Common myeloid progenitor, CD34-positive (primary cell): ENCODE measurements around the gene HOOK2.

Experiments
- CTCF ChIA-PET: fragments of 350-600 bp; sonication (Branson Sonifier 250); formaldehyde crosslinking; loops from one replicate; lab custom pipeline; 2021; ENCODE audit warnings: antibody characterized with exemption; lab: Charles Lee
- POLR2A ChIA-PET: fragments of 350-600 bp; sonication (Branson Sonifier 250); formaldehyde crosslinking; loops from one replicate; lab custom pipeline; 2021; ENCODE audit warnings: antibody characterized with exemption; lab: Charles Lee
- DNase-seq, 3 donors: peaks; one replicate each; pipeline versions ENCODE4 v3.0.0 to v3.0.0-alpha.2; 2013
- H3K27ac ChIP-seq, 2 experiments: 1 replicate in 1 of 2; 2 replicates in 1 of 2; pipeline ENCODE4 v1.7.0; 2013; ENCODE audit warnings: inconsistent platforms in 2 of 2, low read length in 2 of 2, mild to moderate bottlenecking in 2 of 2, low read depth in 1 of 2, moderate library complexity in 1 of 2; ENCODE audit not compliant: severe bottlenecking in 2 of 2, insufficient read depth in 1 of 2, poor library complexity in 1 of 2
- H3K27me3 ChIP-seq, 5 experiments: replicated peaks in 2 of 5; 1 replicate in 3 of 5; 2 replicates in 2 of 5; pipeline versions ENCODE4 v1.6.1 to v1.7.0; 2013; ENCODE audit warnings: low read length in 4 of 5, mild to moderate bottlenecking in 2 of 5, moderate library complexity in 2 of 5, inconsistent platforms in 1 of 5; ENCODE audit not compliant: insufficient read depth in 5 of 5, control insufficient read depth in 4 of 5
- H3K36me3 ChIP-seq, 4 experiments: 1 replicate in 2 of 4; 2 replicates in 2 of 4; pipeline versions ENCODE4 v1.6.1 to v1.7.0; 2013; ENCODE audit warnings: low read length in 3 of 4, control low read depth in 1 of 4, mild to moderate bottlenecking in 1 of 4; ENCODE audit not compliant: control insufficient read depth in 4 of 4, insufficient read depth in 4 of 4
- H3K4me1 ChIP-seq, 4 experiments: 1 replicate in 3 of 4; 2 replicates in 1 of 4; pipeline versions ENCODE4 v1.6.1 to v1.7.1; 2013; ENCODE audit warnings: low read length in 3 of 4, mild to moderate bottlenecking in 3 of 4, control low read depth in 1 of 4, inconsistent platforms in 1 of 4, moderate library complexity in 1 of 4; ENCODE audit not compliant: control insufficient read depth in 4 of 4, insufficient read depth in 4 of 4; ENCODE audit errors: control extremely low read depth in 1 of 4
- H3K4me3 ChIP-seq, 7 experiments: 1 replicate in 4 of 7; 2 replicates in 3 of 7; pipeline versions ENCODE4 v1.5.1 to v1.7.0; 2013; ENCODE audit warnings: mild to moderate bottlenecking in 7 of 7, low read length in 6 of 7, moderate library complexity in 6 of 7, inconsistent platforms in 2 of 7, low read depth in 2 of 7, control low read depth in 1 of 7; ENCODE audit not compliant: insufficient read depth in 4 of 7, control insufficient read depth in 1 of 7; ENCODE audit errors: extremely low read depth in 1 of 7
- H3K9me3 ChIP-seq, 5 experiments: 1 replicate in 4 of 5; 2 replicates in 1 of 5; pipeline versions ENCODE4 v1.6.1 to v1.7.1; 2013; ENCODE audit warnings: low read length in 4 of 5, mild to moderate bottlenecking in 2 of 5, inconsistent platforms in 1 of 5, low read depth in 1 of 5, moderate library complexity in 1 of 5; ENCODE audit not compliant: control insufficient read depth in 4 of 5, insufficient read depth in 2 of 5; ENCODE audit errors: control extremely low read depth in 1 of 5
- WGBS: methylation state at CpG from one replicate; pipeline ENCODE4 v1.1.5; 2013; ENCODE audit not compliant: insufficient coverage; 5-methylcytosine and 5-hydroxymethylcytosine counted together

Gene HOOK2

GRCh38 chr19:12804051-12804450, 28.7 kb upstream of the HOOK2 start:
- POLR2A ChIA-PET = no interaction called here
- Histone ChIP-seq H3K9me3 (no peaks in the 10 kb centered on the region), H3K27ac (no peak overlapping the region), H3K4me3 (no peak overlapping the region), H3K27me3 (peaks cover 0 to 3% (median 0%) of the 10 kb centered on the region in 5 experiments), H3K4me1 (peaks cover 0 to 39% (median 37%) of the 10 kb centered on the region in 4 experiments), H3K36me3 (peaks cover 0 to 19% (median 9%) of the 10 kb centered on the region in 4 experiments)
- 96% methylated on average over 21 of the region's 26 CpGs for WGBS
- no peak for DNase-seq
- CTCF ChIA-PET = interaction anchor here (1.0 to 15.3 kb wide), 3 partner anchors 11 to 44 kb away, joined by 3 to 612 read pairs (median 9); partner anchors contain the start of gene HOOK2

GRCh38 chr19:12802267-12803106, 27.1 kb upstream of the HOOK2 start:
- Histone ChIP-seq H3K27me3 (peaks cover 0 to 3% (median 0%) of the 10 kb centered on the region in 5 experiments), H3K36me3 (peaks cover 0 to 13% (median 6%) of the 10 kb centered on the region in 4 experiments), H3K4me3 (peak overlapping the region; percentile 65 to 97 (median 83)), H3K4me1 (peaks cover 0 to 39% (median 37%) of the 10 kb centered on the region in 4 experiments), H3K9me3 (no peaks in the 10 kb centered on the region), H3K27ac (no peak overlapping the region)
- CTCF ChIA-PET = interaction anchor here (0.7 to 15.3 kb wide), 6 partner anchors 20 to 47 kb away, joined by 3 to 612 read pairs (median 4); partner anchors contain the start of gene HOOK2
- POLR2A ChIA-PET = interaction anchor here (0.5 to 1.5 kb wide), 3 partner anchors 9 to 25 kb away, joined by 3 to 8 read pairs (median 5); no protein-coding TSS in a partner anchor
- DNase-seq = no peak
- 52% methylated on average over 15 of the region's 22 CpGs for WGBS

- no peaks in the 10 kb centered on the region for H3K9me3 ChIP-seq
- peaks cover 0 to 33% (median 29%) of the 10 kb centered on the region in 4 experiments for H3K4me1 ChIP-seq
- peak within 1 kb of the TSS in 1 of 2 experiments; percentile 74 for H3K27ac ChIP-seq
- peaks cover 0 to 3% (median 0%) of the 10 kb centered on the region in 5 experiments for H3K27me3 ChIP-seq
- ChIA-PET CTCF (interaction anchor here (0.7 to 15.3 kb wide), 6 partner anchors 21 to 48 kb away, joined by 3 to 612 read pairs (median 4); partner anchors contain the start of gene HOOK2), POLR2A (interaction anchor here (0.5 to 1.5 kb wide), 3 partner anchors 8 to 24 kb away, joined by 3 to 8 read pairs (median 5); no protein-coding TSS in a partner anchor)
- peaks cover 0 to 13% (median 6%) of the 10 kb centered on the region in 4 experiments for H3K36me3 ChIP-seq
- peak in 2 of 3 donors; percentile 86 to 88 for DNase-seq
- under 1% methylated on average over 76 of the region's 78 CpGs for WGBS
- H3K4me3 ChIP-seq = peak within 1 kb of the TSS; percentile 65 to 97 (median 83)
These were observed 26.3 kb upstream of the HOOK2 start, which contains the start of the genes PRDX2 and THSD8 for GRCh38 chr19:12801466-12802266. TSS of gene PRDX2 (minus strand) at chr19:12801800. CDS start at chr19:12801261, 539 bp downstream. TSS of gene THSD8 (plus strand) at chr19:12802069. CDS start at chr19:12802072, 3 bp downstream.

- ChIA-PET POLR2A (interaction anchor here (1.2 to 1.5 kb wide), 2 partner anchors 8 to 23 kb away, joined by 5 to 8 read pairs; no protein-coding TSS in a partner anchor), CTCF (interaction anchor here (3.5 to 15.3 kb wide), 2 partner anchors 32 to 46 kb away, joined by 12 to 612 read pairs; partner anchors contain the start of gene HOOK2)
- DNase-seq = peak in 1 of 3 donors; percentile 17
- H3K4me1 ChIP-seq = peaks cover 0 to 35% (median 29%) of the 10 kb centered on the region in 4 experiments
- H3K27ac ChIP-seq = peak overlapping the region in 1 of 2 experiments; percentile 74
- 16% methylated on average over 36 of the region's 38 CpGs for WGBS
- peaks cover 0 to 13% (median 6%) of the 10 kb centered on the region in 4 experiments for H3K36me3 ChIP-seq
- peak overlapping the region; percentile 65 to 97 (median 83) for H3K4me3 ChIP-seq
- peaks cover 0 to 3% (median 0%) of the 10 kb centered on the region in 5 experiments for H3K27me3 ChIP-seq
- no peaks in the 10 kb centered on the region for H3K9me3 ChIP-seq
These were observed 25.6 kb upstream of the HOOK2 start for GRCh38 chr19:12800923-12801465.

GRCh38 chr19:12800466-12800770, 25.1 kb upstream of the HOOK2 start:
- Histone ChIP-seq H3K9me3 (no peaks in the 10 kb centered on the region), H3K4me1 (peaks cover 0 to 35% (median 32%) of the 10 kb centered on the region in 4 experiments), H3K4me3 (peak overlapping the region in 3 of 7 experiments; percentile 81 to 97 (median 87)), H3K27ac (no peak overlapping the region), H3K27me3 (peaks cover 0 to 3% (median 0%) of the 10 kb centered on the region in 5 experiments), H3K36me3 (peaks cover 0 to 13% (median 6%) of the 10 kb centered on the region in 4 experiments)
- CTCF ChIA-PET = interaction anchor here (1.4 to 15.3 kb wide), 3 partner anchors 31 to 68 kb away, joined by 4 to 612 read pairs (median 12); partner anchors contain the start of gene HOOK2
- 80% methylated on average over 1 of the region's 1 CpG for WGBS
- POLR2A ChIA-PET = no interaction called here
- DNase-seq = no peak
